ENCODE results near the gene IL18. TPM values are rescaled to one million over a fixed set of nuclear protein-coding genes. Genes with fewer than 3 reads are reported as not detected.

Gene IL18
- total and polyA plus RNA-seq, 2 of the 8 experiments (the other 6 are each of a cell fraction or from before 2014, with no cell fraction given) = 0.29 to 0.84 TPM

DNA sequence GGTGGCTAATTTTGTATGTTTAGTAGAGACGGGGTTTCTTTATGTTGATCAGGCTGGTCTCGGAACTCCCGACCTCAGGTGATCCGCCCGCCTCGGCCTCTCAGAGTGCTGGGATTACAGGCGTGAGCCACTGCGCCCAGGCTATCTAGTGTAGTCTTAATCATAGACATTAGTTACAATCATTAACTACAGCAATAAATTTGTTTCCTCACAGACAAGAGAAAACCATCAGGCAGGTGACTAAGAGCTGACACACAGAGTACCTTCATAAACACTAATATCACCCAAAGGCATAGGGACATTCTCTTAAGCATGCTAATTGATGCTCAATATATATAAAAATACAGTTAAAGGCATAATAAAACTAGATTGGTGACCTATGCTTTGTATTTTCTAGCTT is 57.8 kb downstream of the IL18 start:
- Histone ChIP-seq H4K20me1 (replicated peaks in 1 of 2; ENCODE audit: control insufficient read depth in 1 of 2, insufficient read depth in 2 of 2, low read length in 2 of 2) (no peaks in the 10 kb centered on the region), H3K9ac (replicated peaks in 1 of 4; ENCODE audit: extremely low read depth in 1 of 4, low read depth in 3 of 4, low read length in 3 of 4) (no peak overlapping the region), H3K27me3 (replicated peaks in 1 of 4; ENCODE audit: control insufficient read depth in 3 of 4, extremely low read depth in 1 of 4, insufficient read depth in 3 of 4, low read length in 3 of 4) (no peaks in the 10 kb centered on the region), H2AFZ (ENCODE audit: low read length) (no peak overlapping the region), H3K14ac (ENCODE audit: insufficient read length) (no peak overlapping the region), H3K4ac (replicated peaks; ENCODE audit: insufficient read length, low read depth, low read length) (no peak overlapping the region), H3K23me2 (ENCODE audit: low read depth, low read length) (no peaks in the 10 kb centered on the region), H3K9me3 (ENCODE audit: insufficient read depth in 2 of 2, low read depth in 1 of 2, low read length in 1 of 2) (no peaks in the 10 kb centered on the region), H3K4me3 (ENCODE audit: extremely low read depth in 1 of 4, insufficient read depth in 2 of 4, low read depth in 3 of 4, low read length in 4 of 4) (no peak overlapping the region), H3K4me1 (replicated peaks in 1 of 4; ENCODE audit: control insufficient read depth in 3 of 4, insufficient read depth in 4 of 4, low read length in 3 of 4) (no peaks in the 10 kb centered on the region), H2BK120ac (replicated peaks; ENCODE audit: low read depth, low read length) (no peak overlapping the region), H2AK5ac (ENCODE audit: low read depth, low read length) (no peak overlapping the region), H3K79me1 (ENCODE audit: low read depth, low read length) (no peaks in the 10 kb centered on the region), H2BK5ac (ENCODE audit: low read depth, low read length) (no peak overlapping the region), H3K36me3 (ENCODE audit: control insufficient read depth in 2 of 4, insufficient read depth in 4 of 4, low read length in 3 of 4) (no peaks in the 10 kb centered on the region), H2BK12ac (ENCODE audit: low read depth, low read length) (no peak overlapping the region), H4K5ac (ENCODE audit: insufficient read length, low read depth, low read length) (no peak overlapping the region), H3K18ac (ENCODE audit: extremely low read depth, low read length) (no peak overlapping the region), H3K79me2 (ENCODE audit: control insufficient read depth in 1 of 2, insufficient read depth in 2 of 2, low read length in 2 of 2) (no peaks in the 10 kb centered on the region), H3K27ac (ENCODE audit: low read depth, low read length) (no peak overlapping the region), H3K4me2 (ENCODE audit: insufficient read depth in 1 of 2, low read depth in 2 of 2, low read length in 2 of 2) (no peak overlapping the region), H3K56ac (replicated peaks; ENCODE audit: insufficient read length, low read depth, low read length) (no peak overlapping the region), H4K8ac (ENCODE audit: extremely low read depth, insufficient read depth, low read length) (no peak overlapping the region), H2BK15ac (ENCODE audit: low read length) (no peak overlapping the region), H2BK20ac (ENCODE audit: low read length) (no peak overlapping the region), H4K91ac (replicated peaks; ENCODE audit: insufficient read length, low read length) (no peak overlapping the region), H3K23ac (ENCODE audit: insufficient read length) (no peak overlapping the region)
- DNase-seq (ENCODE audit: low read depth in 1 of 2, low spot score in 2 of 2) (no peak), FAIRE-seq (no peak)
- TF ChIP-seq POLR2A (IDR thresholded peaks at IDR 0.05; ENCODE audit: control extremely low read depth in 1 of 2, low read depth in 2 of 2, low read length in 2 of 2) (no peak), BACH1 (IDR thresholded peaks at IDR 0.05; ENCODE audit: low read length) (no peak), SP4 (IDR thresholded peaks at IDR 0.05; ENCODE audit: low read length) (no peak), CBX5 (IDR thresholded peaks at IDR 0.05; ENCODE audit: low read depth, low read length) (no peak), POU5F1 (IDR thresholded peaks at IDR 0.05; ENCODE audit: low read depth, low read length) (no peak), HDAC2 (IDR thresholded peaks at IDR 0.05; ENCODE audit: borderline replicate concordance in 1 of 2, low read depth in 2 of 2, low read length in 2 of 2) (no peak), ASH2L (IDR thresholded peaks at IDR 0.05; ENCODE audit: low read length) (no peak), SIN3A (conservative IDR thresholded peaks at IDR 0.05 in 1 of 2, IDR thresholded peaks at IDR 0.05 in 1 of 2; ENCODE audit: low read depth in 1 of 2, low read length in 2 of 2) (no peak), SP1 (IDR thresholded peaks at IDR 0.05; ENCODE audit: low read depth, low read length) (no peak), JUND (IDR thresholded peaks at IDR 0.05; ENCODE audit: low read length) (no peak)
- TF ChIP-seq, protein P1, sequence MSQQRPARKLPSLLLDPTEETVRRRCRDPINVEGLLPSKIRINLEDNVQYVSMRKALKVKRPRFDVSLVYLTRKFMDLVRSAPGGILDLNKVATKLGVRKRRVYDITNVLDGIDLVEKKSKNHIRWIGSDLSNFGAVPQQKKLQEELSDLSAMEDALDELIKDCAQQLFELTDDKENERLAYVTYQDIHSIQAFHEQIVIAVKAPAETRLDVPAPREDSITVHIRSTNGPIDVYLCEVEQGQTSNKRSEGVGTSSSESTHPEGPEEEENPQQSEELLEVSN (IDR thresholded peaks at IDR 0.05) = no peak
- TF ChIP-seq, protein P2, sequence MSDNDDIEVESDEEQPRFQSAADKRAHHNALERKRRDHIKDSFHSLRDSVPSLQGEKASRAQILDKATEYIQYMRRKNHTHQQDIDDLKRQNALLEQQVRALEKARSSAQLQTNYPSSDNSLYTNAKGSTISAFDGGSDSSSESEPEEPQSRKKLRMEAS (IDR thresholded peaks at IDR 0.05) = no peak
- ChIA-PET CTCF (ENCODE audit: partially characterized antibody) (interaction anchor here (1.5 to 12.8 kb wide), 2 partner anchors 8 to 9 kb away, joined by 4 to 104 read pairs; no protein-coding TSS in a partner anchor), POLR2A (ENCODE audit: partially characterized antibody) (interaction anchor here (1.0 to 2.1 kb wide), 3 partner anchors 9 to 19 kb away, joined by 3 to 4 read pairs (median 4); partner anchors contain the start of genes SDHD and TIMM8B)
- 94% methylated on average over 8 of the region's 8 CpGs; no CpG with 5 or more reads in 1 of the 2 experiments for WGBS, 2 experiments (ENCODE audit: extremely low coverage in 1 of 2, insufficient coverage in 1 of 2, insufficient read length in 1 of 2, insufficient replicate concordance in 2 of 2, low coverage in 1 of 2, low lambda C conversion rate in 2 of 2, missing lambda C conversion rate in 1 of 2)

All from H1 (cell line).